Superior temporal gyrus (tissue), 1 donor: ENCODE results near the gene PRRX2.

ENCODE experiments used
- DNase-seq: peaks from one replicate; pipeline ENCODE4 v3.0.0-alpha.2; 2016; ENCODE audit errors: extremely low spot score

The PRRX2 gene

GRCh38 chr9:129665389-129665775 lies at the start of gene PRRX2:
TSS of gene PRRX2 (plus strand) at chr9:129665647. CDS start at chr9:129665868, 221 bp downstream.
- no peak for DNase-seq

- peak; percentile 42 for DNase-seq
Measured at GRCh38 chr9:129617167-129617566, 48.3 kb upstream of the PRRX2 start.

- DNase-seq = no peak
Measured at GRCh38 chr9:129619787-129620668, 45.4 kb upstream of the PRRX2 start.

GRCh38 chr9:129620669-129621295 lies 44.7 kb upstream of the PRRX2 start, which contains the start of gene C9orf50:
TSS of gene C9orf50 (minus strand) at chr9:129621101. CDS start at chr9:129620574, 527 bp downstream.
- DNase-seq = no peak

- DNase-seq = no peak
Measured at GRCh38 chr9:129623331-129623730, 42.1 kb upstream of the PRRX2 start.

- peak; percentile 67 for DNase-seq
Measured at GRCh38 chr9:129624168-129624759, 41.2 kb upstream of the PRRX2 start.

- no peak for DNase-seq
Measured at GRCh38 chr9:129624947-129625346, 40.5 kb upstream of the PRRX2 start.

GRCh38 chr9:129626079-129626624 lies 39.3 kb upstream of the PRRX2 start, which contains the start of gene NTMT1:
TSS of gene NTMT1 (plus strand) at chr9:129626163. CDS start at chr9:129632704, 6,541 bp downstream.
- peak; percentile 91 for DNase-seq

GRCh38 chr9:129626625-129627284 lies 38.7 kb upstream of the PRRX2 start:
- no peak for DNase-seq

- DNase-seq = no peak
Measured at GRCh38 chr9:129627556-129628440, 37.6 kb upstream of the PRRX2 start.

- no peak for DNase-seq
Measured at GRCh38 chr9:129628709-129629108, 36.7 kb upstream of the PRRX2 start.

- DNase-seq = no peak
Measured at GRCh38 chr9:129629251-129629820, 36.1 kb upstream of the PRRX2 start.

GRCh38 chr9:129630967-129631673 lies 34.3 kb upstream of the PRRX2 start:
- peak; percentile 52 for DNase-seq

GRCh38 chr9:129631674-129632129 lies 33.7 kb upstream of the PRRX2 start:
- no peak for DNase-seq

- no peak for DNase-seq
Measured at GRCh38 chr9:129632460-129632859, 33.0 kb upstream of the PRRX2 start.

GRCh38 chr9:129633207-129633606 lies 32.2 kb upstream of the PRRX2 start:
- no peak for DNase-seq

- no peak for DNase-seq
Measured at GRCh38 chr9:129633848-129634247, 31.6 kb upstream of the PRRX2 start.

- no peak for DNase-seq
Measured at GRCh38 chr9:129635099-129636065, 30.1 kb upstream of the PRRX2 start.
